Amygdala (tissue), 56 donors: ENCODE results near the gene SLC16A12.
"Not testable (repeated sequence)": the region's sequence is repeated elsewhere in the genome, so short reads cannot be mapped to it uniquely, and the experiment has no call there.

Source experiments
- DNase-seq, 56 donors: peaks; one replicate each; lab custom pipeline; 2025; lab: John Stamatoyannopoulos, UW

Gene SLC16A12

DNA sequence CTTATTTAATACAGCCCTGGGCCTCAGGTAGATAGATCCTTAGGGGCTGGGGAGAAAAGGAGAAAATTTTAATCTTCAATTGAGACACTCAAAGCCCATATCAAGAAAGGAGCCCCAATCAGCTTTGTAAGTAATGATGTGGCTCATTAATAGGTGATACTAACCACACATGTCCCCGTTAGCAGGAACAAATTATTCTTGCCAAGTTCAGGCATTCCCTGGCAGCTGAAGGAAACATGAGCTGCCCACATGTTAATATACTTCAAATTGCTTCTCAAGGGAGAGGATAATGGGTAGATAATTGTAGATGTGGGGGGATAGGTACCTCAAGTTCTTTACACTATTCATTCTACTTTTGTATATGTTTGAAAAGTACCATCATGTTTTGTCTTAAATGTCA is 106.5 kb downstream of the SLC16A12 start:
- no peak for DNase-seq

GRCh38 chr10:89427629-89428028 is 107.8 kb downstream of the SLC16A12 start:
- DNase-seq, result no peak

DNA sequence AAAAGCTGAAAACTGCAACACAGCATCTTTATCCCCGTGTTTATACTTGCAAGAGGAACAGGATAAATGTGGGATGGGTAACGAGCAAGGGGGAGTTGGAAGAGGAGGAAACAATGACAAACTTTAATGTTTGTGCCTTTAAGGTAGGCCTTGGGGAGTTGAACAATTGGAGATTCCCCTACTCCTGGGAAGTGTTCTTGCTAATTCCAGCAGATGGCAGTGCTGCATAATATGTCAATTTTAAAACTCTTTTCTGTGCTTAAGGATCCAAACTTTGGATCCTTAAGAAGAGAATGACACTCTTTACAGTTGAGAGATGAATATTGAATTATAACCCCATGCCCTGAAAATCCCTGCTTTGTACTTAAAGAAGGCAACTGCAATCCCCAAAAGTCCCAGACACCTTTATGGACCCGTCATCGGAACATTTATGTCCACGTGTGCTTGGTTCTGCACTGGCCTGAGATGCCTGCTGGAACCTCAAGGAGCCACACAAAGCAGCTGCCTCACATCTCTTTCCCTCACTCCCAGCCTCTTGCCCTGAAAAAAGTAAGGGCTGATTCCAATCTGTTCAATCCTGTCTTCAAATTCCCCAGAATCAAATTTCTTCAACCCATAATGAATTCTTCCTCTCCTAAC is 109.0 kb downstream of the SLC16A12 start:
- DNase-seq, result peak in 2 of 56 donors; percentile 10 to 23

DNA sequence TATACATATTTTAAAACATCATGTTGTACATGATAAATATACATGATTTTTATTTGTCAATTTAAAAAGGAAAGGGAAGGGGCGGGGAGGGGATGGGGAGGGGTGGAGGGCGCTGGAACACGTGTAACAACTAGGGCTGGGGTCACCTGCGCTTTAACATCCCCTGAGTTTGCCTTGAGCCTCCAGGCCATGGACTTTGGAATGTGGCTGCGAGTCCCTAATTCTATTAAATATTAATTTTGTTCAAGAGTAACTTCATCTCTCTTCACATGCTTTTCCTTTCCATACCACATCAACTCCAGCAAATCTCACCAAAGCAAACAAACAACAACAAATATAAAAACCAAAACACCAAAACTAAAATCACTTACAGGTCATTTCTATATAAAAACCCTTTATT is 110.4 kb downstream of the SLC16A12 start:
- no peak for DNase-seq

GRCh38 chr10:89421018-89421476 is 114.3 kb downstream of the SLC16A12 start:
- DNase-seq, result no peak

DNA sequence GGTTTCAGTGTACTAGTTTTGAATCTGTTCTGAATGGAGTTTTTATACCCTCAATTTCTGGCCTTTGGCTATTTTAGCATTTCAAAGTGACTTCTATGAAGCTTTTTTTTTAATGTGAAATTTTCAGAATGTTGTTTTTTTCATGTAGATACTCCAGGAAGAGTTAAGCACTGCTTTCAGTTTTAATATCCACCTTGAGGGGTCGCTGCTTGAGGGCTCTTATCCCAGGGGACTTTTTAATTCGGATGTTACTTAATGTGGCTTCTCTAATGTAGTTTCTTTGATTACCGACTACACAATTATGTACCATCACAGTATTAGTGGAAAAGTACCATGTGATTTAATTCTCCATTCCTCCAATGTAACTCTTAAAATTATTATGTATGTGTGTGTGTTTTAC is 115.8 kb downstream of the SLC16A12 start:
- DNase-seq, result no peak

GRCh38 chr10:89416465-89416864 is 118.9 kb downstream of the SLC16A12 start:
- no peak for DNase-seq

DNA sequence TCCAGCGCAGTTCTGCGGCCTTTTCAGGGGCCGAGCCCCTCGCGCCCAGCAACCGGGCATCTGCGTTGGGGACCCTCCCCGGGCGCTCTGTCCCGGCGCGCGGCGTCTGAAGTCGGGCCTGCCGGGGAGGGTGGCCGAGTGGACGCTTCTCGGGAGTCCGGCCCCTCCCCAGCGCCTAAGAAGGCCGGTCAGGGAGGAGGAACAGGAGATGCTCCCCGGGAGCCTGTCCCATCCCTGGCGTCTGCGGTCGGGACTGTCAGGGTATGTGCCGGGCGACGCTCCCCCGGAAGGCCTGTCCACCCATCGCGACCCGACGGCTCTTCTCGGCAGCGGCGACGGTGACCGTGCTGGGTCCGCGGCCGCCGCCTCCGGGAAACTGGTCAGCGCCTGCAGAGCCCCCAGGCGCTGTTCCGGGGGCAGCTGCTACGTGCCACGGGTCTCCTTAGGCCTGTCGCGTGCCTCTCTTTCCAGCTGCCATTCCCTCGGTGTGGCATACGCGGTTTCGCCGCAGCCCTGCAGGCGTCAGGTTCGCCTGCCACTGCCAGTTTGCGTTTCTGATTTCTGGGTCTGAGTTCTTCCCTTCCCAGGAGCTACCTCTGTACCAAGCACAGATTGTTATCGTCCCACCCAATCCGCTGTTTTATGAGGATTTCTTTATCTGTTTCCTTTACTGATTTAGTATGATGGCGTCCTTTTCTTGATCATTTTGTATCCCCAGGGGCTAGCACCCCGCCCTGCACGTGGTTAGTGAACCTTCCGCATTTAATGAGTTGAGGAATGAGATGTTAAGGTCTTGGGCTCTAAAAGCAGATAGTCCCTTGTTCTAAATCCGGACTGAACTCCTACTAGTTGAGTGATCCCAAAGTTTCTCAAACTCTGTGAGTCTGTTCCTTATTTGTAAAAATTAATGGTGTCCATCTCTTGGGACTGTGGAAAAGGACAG is 120.2 kb downstream of the SLC16A12 start:
- DNase-seq, result peak in 40 of 56 donors; percentile 20 to 82 (median 62)

- DNase-seq, result peak in 51 of 56 donors; percentile 17 to 82 (median 64)
These were observed 121.1 kb downstream of the SLC16A12 start, which contains the start of gene IFIT5 for GRCh38 chr10:89414146-89414878. IFIT5 (plus strand) TSS chr10:89414568; CDS start chr10:89414799, 231 bp downstream.

DNA sequence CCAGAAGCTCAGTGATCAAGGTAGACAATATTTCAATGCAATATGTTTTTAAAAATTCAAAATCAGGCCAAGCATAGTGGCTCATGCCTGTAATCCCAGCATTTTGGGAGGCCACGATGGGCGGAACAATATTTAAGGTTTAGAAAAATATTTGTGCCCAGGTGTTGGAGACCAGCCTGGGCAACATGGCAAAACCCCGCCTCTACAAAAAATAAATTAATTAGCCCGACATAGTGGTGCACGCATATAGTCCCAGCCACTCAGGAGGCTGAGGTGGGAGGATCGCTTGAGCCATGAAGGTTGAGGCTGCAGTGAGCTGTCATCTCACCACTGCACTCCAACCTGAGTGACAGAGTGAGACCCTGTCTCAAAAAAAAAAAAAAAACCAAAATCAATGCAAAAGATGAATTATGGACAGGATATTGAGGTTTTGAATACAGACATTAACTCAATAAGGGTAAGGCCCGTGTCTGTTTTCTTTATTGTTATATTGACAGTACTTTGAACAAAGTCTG is 121.9 kb downstream of the SLC16A12 start:
- DNase-seq, result no peak

DNA sequence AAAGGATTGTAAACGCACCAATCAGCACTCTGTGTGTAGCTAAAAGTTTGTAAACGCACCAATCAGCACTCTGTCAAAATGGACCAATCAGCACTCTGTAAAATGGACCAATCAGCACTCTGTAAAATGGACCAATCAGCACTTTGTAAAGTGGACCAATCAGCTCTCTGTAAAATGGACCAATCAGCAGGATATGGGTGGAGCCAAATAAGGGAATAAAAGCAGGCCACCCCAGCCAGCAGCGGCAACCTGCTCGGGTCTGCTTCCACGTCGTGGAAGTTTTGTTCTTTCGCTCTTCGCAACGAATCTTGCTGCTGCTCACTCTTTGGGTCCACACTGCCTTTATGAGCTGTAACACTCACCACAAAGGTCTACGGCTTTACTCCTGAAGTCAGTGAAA is 123.1 kb downstream of the SLC16A12 start:
- not testable (repeated sequence) for DNase-seq

GRCh38 chr10:89411135-89411534 is 124.3 kb downstream of the SLC16A12 start:
- not testable (repeated sequence) for DNase-seq

DNA sequence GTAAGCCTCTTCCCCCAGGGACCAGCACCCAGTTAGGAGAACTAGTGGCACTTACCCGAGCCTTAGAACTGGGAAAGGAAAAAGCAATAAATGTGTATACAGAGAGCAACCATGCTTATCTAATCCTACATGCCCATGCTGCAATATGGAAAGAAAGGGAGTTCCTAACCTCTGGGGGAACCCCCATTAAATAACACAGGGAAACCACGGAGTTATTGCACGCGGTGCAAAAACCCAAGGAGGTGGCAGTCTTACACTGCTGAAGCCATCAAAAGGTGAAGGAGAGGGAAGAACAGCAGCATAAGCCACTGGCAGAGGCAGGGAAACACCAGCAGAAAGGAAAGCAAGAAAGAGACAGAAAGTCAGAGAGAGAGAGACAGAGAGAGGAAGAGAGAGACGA is 124.8 kb downstream of the SLC16A12 start:
- not testable (repeated sequence) for DNase-seq

DNA sequence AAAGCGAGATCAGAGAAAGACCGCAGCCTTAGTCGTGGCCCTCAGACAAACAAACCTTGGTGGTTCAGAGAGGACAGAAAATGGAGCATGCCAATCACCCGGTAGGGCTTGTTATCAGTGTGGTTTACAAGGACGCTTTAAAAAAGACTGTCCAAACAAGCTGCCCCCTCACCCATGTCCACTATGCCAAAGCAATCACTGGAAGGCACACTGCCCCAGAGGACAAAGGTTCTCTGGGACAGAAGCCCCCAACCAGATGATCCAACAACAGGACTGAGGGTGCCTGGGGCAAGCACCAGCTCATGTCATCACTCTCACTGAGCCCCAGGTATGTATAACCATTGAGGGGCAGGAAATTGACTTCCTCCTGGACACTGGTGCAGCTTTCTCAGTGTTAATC is 126.1 kb downstream of the SLC16A12 start:
- DNase-seq, result not testable (repeated sequence)

DNA sequence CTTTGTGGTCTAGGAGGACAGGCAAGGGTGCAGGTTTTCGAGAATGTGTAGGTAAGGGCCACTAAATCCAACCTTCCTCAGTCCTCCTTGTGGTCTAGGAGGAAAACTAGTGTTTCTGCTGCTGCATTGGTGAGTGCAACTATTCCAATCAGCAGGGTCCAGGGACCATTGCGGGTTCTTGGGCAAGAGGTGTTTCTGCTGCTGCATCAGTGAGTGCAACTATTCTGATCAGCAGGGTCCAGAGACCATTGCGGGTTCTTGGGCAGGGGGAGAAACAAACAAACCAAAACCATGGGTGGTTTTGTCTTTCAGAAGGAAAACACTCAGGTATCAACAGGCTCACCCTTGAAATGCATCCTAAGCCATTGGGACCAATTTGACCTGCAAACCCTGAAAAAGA is 127.6 kb downstream of the SLC16A12 start:
- DNase-seq, result not testable (repeated sequence)

DNA sequence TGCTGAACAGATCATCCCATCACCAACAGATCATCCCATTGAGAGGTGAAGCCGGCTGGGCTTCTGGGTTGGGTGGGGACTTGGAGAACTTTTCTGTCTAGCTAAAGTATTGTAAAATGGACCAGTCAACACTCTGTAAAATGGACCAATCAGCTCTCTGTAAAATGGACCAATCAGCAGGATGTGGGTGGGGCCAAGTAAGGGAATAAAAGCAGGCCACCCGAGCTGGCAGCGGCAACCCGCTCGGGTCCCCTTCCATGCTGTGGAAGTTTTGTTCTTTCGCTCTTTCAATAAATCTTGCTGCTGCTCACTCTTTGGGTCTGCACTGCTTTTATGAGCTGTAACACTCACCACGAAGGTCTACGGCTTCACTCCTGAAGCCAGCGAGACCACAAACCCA is 129.2 kb downstream of the SLC16A12 start:
- not testable (repeated sequence) for DNase-seq

GRCh38 chr10:89404104-89405047 is 131.0 kb downstream of the SLC16A12 start:
- DNase-seq, result no peak

DNA sequence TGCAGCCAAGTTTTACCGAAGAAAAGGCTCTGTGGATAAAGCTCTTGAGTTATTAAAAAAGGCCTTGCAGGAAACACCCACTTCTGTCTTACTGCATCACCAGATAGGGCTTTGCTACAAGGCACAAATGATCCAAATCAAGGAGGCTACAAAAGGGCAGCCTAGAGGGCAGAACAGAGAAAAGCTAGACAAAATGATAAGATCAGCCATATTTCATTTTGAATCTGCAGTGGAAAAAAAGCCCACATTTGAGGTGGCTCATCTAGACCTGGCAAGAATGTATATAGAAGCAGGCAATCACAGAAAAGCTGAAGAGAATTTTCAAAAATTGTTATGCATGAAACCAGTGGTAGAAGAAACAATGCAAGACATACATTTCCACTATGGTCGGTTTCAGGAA is 132.4 kb downstream of the SLC16A12 start:
- no peak for DNase-seq

- DNase-seq, result no peak
These were observed 135.4 kb downstream of the SLC16A12 start for GRCh38 chr10:89399956-89400355.
